Measurements from ENCODE around the gene KRT6B.
"Not testable (repeated sequence)": the region's sequence is repeated elsewhere in the genome, so short reads cannot be mapped to it uniquely, and the experiment has no call there.

The KRT6B gene

DNA sequence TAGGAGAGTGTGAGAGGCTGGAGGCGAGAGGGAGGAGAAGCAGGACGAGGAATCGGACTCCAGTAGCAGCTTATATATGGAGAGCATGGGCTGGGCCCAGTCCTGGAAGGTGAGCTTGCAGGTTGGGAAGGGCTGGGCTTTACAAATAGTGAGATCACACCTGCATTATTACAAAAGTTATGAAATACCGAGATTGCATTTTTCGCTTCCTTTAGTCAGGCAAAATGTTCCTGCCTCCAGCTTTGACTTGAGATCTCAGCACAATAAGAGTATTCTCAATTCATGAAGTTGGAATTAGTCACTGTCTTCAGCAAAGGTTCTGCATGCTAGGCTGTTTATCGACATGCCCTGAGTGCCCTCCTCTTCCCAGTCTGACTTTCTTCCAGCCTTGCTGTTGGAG lies at the start of gene KRT6B:
Gene KRT6B, minus strand, starts transcription at position 46 of the 400 bp plus-strand sequence. CDS start 68 bp downstream, outside the sequence.
- no peak for DNase-seq

DNA sequence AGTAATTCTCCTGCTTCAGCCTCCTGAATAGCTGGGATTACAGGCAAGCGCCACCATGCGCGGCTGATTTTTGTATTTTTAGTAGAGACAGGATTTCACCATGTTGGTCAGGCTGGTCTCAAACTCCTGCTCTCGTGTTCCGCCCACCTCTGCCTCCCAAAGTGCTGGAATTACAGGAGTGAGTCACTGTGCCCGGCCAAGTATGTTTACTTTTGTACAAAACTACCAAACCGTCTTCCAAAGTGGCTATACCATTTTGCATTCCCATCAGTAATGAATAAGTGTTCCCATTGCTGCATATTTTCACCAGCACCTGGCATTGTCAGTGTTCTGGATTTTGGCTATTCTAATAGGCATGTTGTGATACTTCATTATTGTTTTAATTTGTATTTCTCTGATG lies 49.5 kb upstream of the KRT6B start:
- no peak for DNase-seq

DNA sequence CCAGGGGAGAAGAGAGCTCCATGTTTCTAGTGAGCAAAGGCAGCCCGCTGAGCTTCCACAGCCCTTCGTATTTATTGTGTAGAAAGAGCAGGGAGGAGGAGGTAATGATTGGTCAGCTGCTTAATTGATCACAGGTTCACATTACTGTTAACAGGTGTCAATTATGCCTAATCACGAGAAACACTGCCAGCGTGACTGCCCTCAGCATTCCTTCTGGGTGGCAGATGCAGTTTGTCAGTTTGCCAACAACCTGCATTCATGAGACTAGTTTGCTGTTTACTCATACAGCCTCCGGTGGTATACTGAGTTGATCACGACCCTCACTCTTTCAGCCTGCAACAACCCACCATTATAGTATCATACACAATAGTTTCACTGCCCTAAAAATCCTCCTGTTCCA lies 48.6 kb upstream of the KRT6B start:
- DNase-seq = not testable (repeated sequence)

DNA sequence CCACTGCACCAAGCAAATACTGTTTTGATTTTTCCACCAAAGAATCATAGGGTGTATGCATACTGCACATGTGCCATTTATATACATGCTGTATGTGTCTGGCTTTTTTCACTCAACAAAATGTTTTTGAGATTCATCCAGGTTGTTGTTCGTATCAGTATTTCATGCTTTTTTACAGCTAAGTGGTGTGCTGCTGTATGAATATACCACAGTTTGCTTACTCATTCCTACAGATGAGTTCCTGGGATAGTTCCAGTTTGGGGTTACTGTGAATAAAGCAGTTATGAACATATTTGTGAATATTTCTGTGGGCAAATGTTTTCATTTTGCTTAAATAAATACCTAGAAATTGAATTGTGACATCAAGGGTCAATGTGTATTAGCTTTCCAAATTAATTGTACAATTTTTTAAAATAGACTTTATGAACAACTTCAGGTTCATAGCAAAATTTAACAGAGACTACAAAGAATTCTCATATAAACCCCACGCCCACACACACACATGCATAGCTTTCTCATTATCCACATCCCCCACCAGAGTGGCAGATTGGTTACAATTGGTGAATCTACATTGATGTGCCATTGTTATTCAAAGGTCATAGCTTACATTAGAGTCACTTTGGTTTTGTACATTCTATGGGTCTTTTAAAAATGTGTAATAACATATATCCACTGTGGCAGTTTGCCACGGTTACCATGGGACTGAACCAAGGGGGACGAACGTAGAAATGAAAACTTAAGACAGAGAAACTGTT lies 48.0 kb upstream of the KRT6B start:
- no peak for DNase-seq

DNA sequence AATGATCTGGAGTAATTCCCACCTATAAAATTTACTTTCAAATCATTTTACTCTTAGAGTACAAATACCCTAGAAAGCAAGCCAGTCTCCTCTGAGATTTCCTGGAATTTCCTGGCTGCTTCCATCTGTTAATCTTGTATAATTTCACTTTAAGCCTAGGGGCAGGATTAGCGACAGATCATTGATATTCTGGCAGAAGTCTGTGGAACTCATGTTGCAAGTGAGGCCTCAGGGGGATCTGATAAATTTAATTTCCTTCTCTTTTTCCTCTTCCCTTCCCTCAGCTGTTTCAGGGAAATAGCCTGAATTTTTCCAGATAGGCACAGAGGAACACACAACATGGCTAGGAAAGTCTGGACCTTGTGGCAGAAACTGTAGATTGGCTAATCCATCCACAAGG lies 47.0 kb upstream of the KRT6B start:
- DNase-seq = no peak

DNA sequence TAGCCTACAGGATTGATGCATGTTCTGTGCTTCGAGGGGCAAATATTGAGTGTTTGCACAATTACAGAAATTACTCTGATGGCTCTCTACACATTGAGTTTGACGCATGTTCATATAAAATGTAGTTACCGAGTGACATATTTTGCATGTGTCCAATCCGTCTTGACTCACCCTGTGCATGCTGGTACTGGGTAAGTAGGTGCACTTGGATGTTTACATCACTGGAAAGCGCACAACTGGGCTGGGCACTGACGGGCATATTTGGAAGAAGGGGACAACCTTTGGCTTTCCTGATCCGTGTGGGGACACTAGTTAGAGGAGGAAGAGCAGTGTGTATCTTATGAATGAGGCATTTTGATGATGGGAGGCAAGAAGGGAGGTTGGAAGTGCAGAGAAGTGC lies 46.0 kb upstream of the KRT6B start:
- DNase-seq = no peak

DNA sequence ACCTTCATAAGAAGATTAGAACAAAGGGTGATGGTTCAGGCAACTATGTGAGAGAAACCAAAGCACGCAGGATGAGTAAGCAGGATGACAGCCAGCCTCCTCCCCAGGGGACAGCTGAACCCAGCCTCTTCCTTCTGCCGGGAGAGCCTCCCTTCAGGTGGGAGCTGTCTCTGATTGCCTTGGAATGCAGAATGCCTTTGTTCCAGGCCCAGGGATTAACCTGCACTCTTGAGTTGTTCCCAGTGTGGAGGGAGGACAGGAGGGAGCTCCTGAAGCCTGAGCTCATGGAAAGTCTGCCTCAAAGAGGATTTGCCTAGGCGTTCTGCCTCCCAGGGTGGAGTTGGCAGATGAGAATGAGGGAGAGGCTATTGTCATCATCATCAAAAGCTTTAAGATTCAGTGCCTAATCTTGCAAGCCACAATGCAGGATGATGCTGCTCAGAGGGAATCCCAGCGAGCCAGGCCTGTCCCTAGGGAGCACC lies 44.7 kb upstream of the KRT6B start:
- no peak for DNase-seq

DNA sequence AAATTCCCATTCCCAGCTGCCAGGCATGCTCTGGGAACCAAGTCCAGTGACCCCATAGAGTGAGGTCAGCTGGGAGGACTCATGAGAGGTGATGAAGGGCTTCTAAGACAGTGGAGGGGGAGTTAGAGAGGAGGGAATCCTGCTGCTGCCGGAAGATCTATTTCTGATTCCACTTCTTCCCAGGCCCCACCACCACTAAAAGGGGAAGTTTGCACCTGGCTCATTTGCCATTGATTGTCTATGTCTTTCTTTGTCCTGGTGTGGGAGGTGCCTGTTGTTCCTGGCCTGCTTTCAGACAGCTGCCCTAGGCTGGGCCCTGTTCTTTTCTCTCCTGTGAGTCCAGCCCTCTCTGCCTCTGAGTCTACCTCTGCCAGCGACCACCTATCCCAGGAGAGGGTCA lies 44.1 kb upstream of the KRT6B start:
- DNase-seq = no peak

DNA sequence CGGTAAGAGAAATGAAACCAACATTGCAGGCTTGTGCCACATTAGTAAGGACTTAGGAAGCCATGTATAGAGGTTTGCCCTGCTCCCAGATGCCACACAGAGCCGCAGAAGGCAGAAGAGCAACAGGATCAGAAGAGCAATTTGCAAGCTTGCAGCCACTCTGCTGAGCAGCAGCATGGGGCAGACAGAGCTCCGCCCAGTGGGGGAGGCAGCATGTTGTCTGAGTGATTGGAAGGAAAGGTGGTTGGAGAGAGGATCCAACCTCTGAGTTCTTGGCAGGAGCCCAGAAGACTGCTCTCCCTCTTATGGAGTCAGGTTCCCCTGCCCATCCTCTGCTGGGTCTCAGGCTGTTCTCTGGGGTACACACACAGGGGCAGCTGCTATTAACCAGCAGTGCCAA lies 43.4 kb upstream of the KRT6B start:
- no peak for DNase-seq

DNA sequence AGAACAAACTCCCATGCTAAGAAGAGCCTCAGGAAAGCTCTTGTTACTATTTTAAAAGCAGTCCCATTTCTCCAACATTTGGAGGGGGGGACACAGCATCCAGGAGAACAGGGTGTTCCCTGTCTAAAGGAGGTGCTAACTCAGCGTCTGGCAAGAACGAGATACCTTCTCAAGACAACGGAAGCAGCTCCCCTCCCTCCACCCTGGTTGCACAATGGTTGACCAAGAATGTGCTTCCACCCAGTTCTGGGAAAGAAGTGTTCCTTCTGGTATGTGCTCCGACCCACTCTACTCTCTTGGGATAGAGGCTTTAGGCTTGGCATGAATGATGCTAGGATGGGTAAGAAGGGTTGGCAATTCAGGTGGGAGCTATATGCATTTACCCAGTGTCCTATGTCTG lies 42.6 kb upstream of the KRT6B start:
- DNase-seq = no peak

DNA sequence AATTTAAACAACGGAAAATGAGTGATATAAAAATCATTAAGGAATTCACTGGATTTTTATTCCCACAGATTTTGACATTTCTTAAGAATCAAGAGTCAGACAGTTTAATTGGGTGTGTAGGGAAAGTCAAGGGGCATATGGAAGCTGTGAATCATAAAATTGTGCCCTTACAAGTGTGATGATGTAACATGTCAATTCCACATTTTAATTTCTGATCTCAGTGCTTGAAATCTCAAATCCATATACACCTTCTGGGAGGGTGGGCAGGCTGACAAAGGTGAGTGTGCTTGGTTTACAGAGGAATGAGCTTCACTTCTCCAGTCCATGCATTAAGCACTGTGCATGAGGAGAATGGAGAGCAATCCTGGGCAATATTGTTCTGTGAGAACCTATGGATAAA lies 42.2 kb upstream of the KRT6B start:
- DNase-seq = no peak

DNA sequence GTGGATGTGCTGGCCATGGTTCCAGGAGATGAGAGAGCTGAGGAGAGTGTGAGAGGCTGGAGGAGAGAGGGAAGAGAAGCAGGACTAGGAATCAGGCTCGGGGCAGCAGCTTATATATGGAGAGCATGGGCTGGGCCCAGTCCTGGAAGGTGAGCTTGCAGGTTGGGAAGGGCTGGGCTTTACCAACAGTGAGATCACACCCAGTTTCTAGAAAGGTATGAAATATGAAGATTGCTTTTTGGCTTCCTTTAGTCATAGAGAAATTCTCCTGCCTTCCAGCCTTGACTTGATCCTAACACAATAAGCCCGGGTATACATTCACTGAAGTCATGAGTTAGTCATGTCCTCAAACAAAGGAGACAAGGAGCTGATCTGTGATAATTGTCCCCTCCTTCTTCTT lies 41.2 kb upstream of the KRT6B start, which contains the start of gene KRT6A:
Gene KRT6A, minus strand, starts transcription at position 86 of the 400 bp plus-strand sequence. Its CDS starts 69 bp downstream, at position 17.
- DNase-seq = no peak

DNA sequence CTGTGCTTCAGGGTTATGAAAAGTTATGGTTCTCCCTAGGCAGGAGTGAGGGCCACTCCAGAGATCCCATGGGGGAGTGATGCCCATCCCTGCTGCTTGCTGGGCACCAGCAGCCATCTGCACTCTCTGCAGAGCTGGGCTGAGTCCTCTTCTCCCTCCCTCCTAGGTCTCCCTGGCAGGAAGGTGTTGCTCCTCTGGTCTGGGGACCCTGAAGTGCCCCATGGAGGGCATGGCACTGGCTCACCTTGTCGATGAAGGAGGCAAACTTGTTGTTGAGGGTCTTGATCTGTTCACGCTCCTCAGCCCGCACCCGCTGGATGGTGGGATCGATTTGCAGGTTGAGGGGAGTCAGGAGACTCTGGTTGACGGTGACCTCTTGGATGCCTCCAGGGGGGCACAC lies 40.5 kb upstream of the KRT6B start:
- not testable (repeated sequence) for DNase-seq

DNA sequence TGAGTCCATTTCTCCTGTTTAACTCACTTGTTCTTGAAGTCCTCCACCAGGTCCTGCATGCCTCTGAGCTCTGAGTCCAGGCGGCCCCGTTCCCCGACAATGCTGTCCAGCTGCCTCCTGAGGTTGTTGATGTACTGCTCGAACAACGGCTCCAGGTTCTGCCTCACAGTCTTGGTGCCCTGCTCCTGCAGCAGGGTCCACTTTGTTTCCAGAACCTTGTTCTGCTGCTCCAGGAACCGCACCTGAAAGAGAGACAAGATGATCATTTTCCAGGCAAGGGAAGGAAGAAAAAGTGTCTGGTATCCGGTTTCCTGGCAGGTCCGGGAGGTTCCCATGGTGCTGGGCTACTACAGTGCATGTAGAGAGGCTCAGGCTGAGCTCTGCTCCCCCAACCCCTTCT lies 39.5 kb upstream of the KRT6B start:
- not testable (repeated sequence) for DNase-seq

DNA sequence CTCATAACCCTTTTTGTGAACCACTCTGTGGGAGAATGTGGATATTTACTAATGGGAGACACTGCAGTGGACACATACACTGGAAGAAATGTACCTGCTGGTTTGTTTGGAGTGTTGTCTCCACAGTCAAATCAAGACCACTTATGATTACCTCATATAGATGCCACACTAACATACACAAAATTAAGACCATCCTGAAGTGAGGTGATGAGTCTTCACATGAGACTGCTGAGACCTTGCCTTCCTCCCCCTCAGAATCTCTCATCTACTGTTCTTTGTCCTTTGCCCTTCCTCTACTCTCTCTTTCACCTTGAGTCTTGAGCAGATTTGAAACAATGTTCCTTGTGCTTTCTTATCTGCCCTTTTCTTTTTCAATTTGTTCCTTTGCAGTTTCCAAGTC lies 36.8 kb upstream of the KRT6B start:
- DNase-seq = no peak

DNA sequence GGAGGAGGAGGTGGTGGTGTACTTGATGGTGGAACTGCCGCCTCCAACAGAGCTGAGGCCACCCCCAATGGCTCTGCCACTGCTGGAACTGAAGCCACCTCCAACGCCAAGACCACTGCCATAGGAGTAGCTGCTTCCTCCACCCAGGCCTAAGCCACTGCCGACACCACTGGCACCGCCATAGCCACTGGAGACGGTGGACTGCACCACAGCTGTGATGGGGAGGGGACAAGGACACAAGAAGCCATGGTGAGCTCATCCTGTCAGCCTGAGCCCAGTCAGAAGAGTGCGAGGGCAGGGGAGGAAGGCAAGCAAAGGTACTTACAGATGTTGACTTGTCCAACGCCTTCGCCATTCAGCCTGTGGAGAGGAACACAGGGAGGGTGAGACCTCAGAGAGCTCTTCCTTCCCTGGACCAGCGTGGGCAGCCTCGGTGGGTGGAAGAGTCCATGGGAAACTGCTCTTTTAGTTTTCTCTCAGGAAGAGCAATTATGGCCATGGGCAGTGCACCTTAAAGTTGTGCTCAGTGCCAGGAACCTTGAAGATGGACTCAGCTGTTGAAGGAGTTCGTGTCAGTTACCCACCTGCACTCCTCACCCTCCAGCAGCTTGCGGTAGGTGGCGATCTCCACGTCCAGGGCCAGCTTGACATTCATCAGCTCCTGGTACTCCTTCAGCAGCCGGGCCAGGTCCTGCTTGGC lies 35.9 kb upstream of the KRT6B start:
- DNase-seq = not testable (repeated sequence)

DNA sequence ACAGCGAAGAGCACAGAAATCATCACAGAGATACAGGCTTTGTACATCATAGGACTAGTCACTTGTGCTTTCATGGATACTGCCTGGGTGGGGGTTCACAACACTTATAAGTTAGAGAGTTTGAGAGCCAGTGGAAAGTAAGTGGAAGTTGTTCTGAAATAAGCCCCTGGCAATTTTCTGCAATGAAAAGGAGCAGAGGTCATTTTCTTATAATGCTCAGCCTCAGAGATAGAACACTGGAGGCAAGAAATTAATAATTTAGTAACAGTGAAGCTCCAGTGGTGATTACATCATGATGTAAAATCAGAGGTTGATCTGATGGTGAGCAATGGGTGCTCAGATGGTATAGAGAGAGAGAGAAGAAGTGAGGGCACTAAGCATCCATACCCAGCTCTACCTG lies 35.3 kb upstream of the KRT6B start:
- DNase-seq = no peak

DNA sequence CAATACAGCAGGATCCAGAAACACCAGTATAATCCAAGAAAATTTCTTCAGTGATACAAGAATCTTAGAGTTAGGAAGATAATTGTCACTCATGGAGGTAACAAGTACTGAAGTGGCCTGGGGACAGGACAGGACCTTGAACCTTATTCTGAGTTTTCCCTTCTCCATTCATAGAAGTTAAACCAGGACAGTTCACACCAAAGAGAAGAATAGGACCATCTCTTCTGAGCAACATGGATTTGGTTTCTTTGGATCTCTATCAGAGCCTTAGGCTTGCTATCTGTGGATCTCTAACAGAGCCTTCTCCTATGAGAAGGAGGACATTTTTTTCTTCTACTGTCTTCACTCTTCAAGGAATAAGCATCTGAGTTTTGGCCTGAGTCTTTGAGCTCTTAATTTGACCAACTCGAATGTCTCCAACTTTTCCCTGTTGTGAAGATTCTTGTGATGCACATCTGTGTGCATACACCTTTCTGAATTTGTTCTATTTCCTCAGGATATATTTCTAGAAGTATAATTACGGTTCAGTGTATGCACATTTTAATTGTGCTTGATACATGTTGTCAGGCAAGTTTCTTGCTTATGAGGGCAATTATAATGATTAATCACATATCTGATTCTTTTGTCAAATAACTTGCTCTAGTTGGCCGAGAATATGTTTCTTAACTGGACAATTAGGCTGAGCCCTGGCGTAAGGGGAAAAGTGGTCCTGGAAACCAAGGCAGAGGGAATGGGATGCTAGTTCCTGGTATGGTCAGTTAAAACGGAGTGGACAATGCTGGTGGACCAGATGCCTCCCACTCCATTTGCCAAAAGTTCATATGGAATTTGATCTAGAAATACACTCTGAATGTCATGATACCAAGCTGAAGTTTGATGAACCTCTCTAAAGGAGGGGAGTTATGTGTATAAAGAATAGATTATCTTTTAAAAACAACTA lies 34.5 kb upstream of the KRT6B start:
- DNase-seq = no peak

DNA sequence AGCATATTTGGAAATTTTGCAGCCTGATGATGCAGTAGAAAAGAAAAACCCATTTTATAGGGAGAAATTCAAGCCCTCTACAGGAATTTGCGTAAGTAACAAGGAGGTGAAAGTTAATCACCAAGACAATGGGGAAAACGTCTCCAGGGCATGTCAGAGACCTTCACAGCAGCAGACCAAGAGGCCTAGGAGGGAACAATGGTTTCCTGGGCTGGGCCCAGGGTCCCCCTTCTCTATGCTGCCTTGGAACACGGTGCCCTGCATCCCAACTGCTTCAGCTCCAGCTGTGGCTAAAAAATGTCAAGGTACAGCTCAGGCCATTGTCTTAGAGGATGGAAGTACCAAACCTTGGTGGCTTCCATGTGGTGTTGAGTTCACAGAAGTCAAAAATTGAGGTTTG lies 28.1 kb upstream of the KRT6B start:
- no peak for DNase-seq

DNA sequence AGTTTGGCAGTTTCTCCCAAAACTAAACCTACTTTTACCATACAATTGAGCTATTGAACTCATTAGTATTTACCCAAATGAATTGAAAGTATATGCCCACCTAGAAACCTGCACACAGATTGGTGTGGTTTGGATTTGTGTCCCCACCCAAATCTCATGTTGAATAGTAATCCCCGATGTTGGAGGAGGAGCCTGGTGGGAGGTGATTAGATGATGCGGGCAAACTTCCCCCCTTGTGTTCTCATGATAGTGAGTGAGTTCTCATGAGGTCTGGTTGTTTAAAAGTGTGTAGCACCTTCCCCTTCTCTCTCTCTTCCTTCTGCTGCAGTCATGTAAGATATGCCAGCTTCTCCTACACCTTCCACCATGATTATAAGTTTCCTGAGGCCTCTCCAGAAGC lies 25.7 kb upstream of the KRT6B start:
- no peak for DNase-seq

DNA sequence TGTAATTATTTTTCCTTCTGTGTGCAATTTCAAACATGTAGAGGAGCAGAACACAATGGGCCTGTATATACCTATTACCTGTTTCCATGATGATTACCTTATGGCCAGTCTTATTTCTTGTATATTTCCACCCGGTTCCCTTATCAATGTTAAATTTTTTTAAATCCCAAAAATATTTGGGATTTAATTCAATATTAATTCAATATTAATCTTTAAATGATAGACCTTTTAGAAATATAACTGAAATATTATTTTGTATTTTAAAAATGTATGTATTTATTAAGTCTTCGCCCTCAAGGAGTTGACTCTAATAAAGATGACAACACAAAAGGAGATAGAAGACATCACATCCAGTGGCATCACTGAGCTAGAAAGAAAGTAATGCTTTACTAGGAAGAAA lies 22.3 kb upstream of the KRT6B start:
- DNase-seq = no peak

DNA sequence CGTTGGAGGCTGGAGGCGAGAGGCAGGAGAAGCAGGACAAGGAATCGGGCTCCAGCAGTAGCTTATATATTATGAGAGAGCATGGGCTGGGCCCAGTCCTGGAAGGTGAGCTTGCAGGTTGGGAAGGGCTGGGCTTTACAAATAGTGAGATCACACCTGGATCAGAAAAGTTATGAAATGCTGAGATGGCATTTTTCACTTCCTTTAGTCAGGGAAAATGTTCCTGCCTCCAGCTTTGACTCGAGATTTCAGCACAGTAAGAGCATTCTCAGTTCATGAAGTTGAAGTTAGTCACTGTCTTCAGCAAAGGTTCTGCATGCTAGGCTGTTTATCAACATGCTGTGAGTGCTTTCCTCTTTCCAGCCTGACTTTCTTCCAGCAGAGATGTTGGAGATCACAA lies 21.8 kb upstream of the KRT6B start, which contains the start of gene KRT6C:
Gene KRT6C, minus strand, starts transcription at position 38 of the 400 bp plus-strand sequence. CDS start 68 bp downstream, outside the sequence.
- DNase-seq = no peak

DNA sequence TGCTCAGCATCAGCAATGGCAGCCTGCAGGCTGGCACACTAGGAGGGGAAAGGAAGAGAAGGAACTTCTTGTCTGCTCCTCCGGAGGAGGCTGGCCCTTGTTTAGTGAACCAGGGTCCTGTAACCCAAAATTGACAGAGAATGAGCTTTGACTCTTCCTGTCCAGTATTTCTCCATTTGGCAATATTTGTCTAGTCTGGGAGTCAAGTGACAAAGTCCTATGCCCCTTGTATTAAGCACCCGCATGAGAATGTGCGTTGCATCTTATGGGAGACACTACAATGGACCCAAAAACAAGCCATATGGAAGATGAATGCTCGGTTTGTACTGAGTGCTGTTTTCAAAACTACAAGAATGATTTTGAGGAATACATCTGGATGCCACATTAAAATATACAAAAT lies 17.9 kb upstream of the KRT6B start:
- DNase-seq = no peak
